ENCODE measurements around the gene PPIE.
"Not testable (repeated sequence)": the region's sequence is repeated elsewhere in the genome, so short reads cannot be mapped to it uniquely, and the experiment has no call there.

The PPIE gene

GRCh38 chr1:39762550-39763540 is 24.2 kb downstream of the PPIE start:
- H3K4me3 ChIP-seq, result no peak overlapping the region
- H3K27ac ChIP-seq, result no peak overlapping the region
- no peak for DNase-seq (ENCODE audit: low spot score)
- no peak for TF ChIP-seq CTCF (IDR thresholded peaks at IDR 0.05)

- DNase-seq (ENCODE audit: low spot score); H3K27ac ChIP-seq; H3K4me3 ChIP-seq: not testable (repeated sequence)
These were observed 25.1 kb downstream of the PPIE start for GRCh38 chr1:39763619-39764374.

GRCh38 chr1:39764512-39764911 is 25.8 kb downstream of the PPIE start:
- not testable (repeated sequence) for H3K27ac ChIP-seq; H3K4me3 ChIP-seq; DNase-seq (ENCODE audit: low spot score)

- H3K4me3 ChIP-seq; H3K27ac ChIP-seq; DNase-seq (ENCODE audit: low spot score): not testable (repeated sequence)
These were observed 27.8 kb downstream of the PPIE start for GRCh38 chr1:39766466-39766865.

- not testable (repeated sequence) for DNase-seq (ENCODE audit: low spot score); H3K27ac ChIP-seq; H3K4me3 ChIP-seq
These were observed 30.8 kb downstream of the PPIE start for GRCh38 chr1:39769502-39769901.

- not testable (repeated sequence) for H3K4me3 ChIP-seq; DNase-seq (ENCODE audit: low spot score); H3K27ac ChIP-seq
These were observed 31.7 kb downstream of the PPIE start for GRCh38 chr1:39770100-39771021.

GRCh38 chr1:39771022-39771532 is 32.4 kb downstream of the PPIE start, which contains the start of gene OXCT2:
TSS of gene OXCT2 (minus strand) at chr1:39771348. CDS start at chr1:39771255, 93 bp downstream.
- not testable (repeated sequence) for H3K27ac ChIP-seq; DNase-seq (ENCODE audit: low spot score)
- peak within 1 kb of the TSS; percentile 47 for H3K4me3 ChIP-seq

GRCh38 chr1:39773369-39773979 is 34.8 kb downstream of the PPIE start:
- not testable (repeated sequence) for H3K4me3 ChIP-seq; H3K27ac ChIP-seq; DNase-seq (ENCODE audit: low spot score)

GRCh38 chr1:39775141-39775540 is 36.5 kb downstream of the PPIE start:
- H3K4me3 ChIP-seq; H3K27ac ChIP-seq; DNase-seq (ENCODE audit: low spot score): not testable (repeated sequence)

- not testable (repeated sequence) for DNase-seq (ENCODE audit: low spot score); H3K27ac ChIP-seq; H3K4me3 ChIP-seq
These were observed 37.2 kb downstream of the PPIE start for GRCh38 chr1:39775676-39776399.

- Histone ChIP-seq H3K4me3 (no peak overlapping the region), H3K27ac (no peak overlapping the region)
- no peak for DNase-seq (ENCODE audit: low spot score)
- no peak for TF ChIP-seq CTCF (IDR thresholded peaks at IDR 0.05)
These were observed 37.7 kb downstream of the PPIE start for GRCh38 chr1:39776400-39776713.
